HEK293 (cell line): ENCODE results near the gene USP2.

Experiments used
- RBAK ChIP-seq: fragments of 450-650 bp; formaldehyde crosslinking; IDR thresholded peaks from 2 replicates; pipeline ENCODE4 v1.5.1; 2016; ENCODE audit warnings: missing biosample characterization, missing genetic modification characterization
- SETDB1 ChIP-seq: IDR thresholded peaks from one replicate; pipeline ENCODE4 v1.6.1; 2017; ENCODE audit warnings: mild to moderate bottlenecking, low read length, moderate library complexity, mixed read lengths; ENCODE audit not compliant: insufficient read length
- ZBTB21 ChIP-seq: fragments of 450-650 bp; formaldehyde crosslinking; IDR thresholded peaks from 2 replicates; pipeline ENCODE4 v1.5.1; 2017; ENCODE audit warnings: missing biosample characterization, missing genetic modification characterization
- ZBTB8A ChIP-seq: fragments of 450-650 bp; formaldehyde crosslinking; IDR thresholded peaks from 2 replicates; pipeline ENCODE4 v1.5.1; 2016; ENCODE audit warnings: missing biosample characterization, missing genetic modification characterization
- ZEB2 ChIP-seq: fragments of 450-650 bp; formaldehyde crosslinking; IDR thresholded peaks from 2 replicates; pipeline ENCODE4 v1.5.1; 2016; ENCODE audit warnings: missing biosample characterization, missing genetic modification characterization
- ZFP41 ChIP-seq: fragments of 450-650 bp; formaldehyde crosslinking; IDR thresholded peaks from 2 replicates; pipeline ENCODE4 v1.5.1; 2016; ENCODE audit warnings: missing biosample characterization, missing genetic modification characterization, borderline replicate concordance
- ZNF223 ChIP-seq: fragments of 450-650 bp; formaldehyde crosslinking; IDR thresholded peaks from 2 replicates; pipeline ENCODE4 v1.5.1; 2016; ENCODE audit warnings: missing biosample characterization, missing genetic modification characterization
- ZNF280C ChIP-seq: fragments of 450-650 bp; formaldehyde crosslinking; IDR thresholded peaks from 2 replicates; pipeline ENCODE4 v1.5.1; 2016; ENCODE audit warnings: missing biosample characterization, missing genetic modification characterization
- ZNF37A ChIP-seq: fragments of 450-650 bp; IDR thresholded peaks from 2 replicates; pipeline ENCODE4 v1.5.1; 2018; ENCODE audit warnings: missing biosample characterization, missing genetic modification characterization
- ZNF394 ChIP-seq: fragments of 450-650 bp; formaldehyde crosslinking; IDR thresholded peaks from 2 replicates; pipeline ENCODE4 v1.5.1; 2016; ENCODE audit warnings: missing biosample characterization, missing genetic modification characterization, mild to moderate bottlenecking, moderate library complexity, borderline replicate concordance
- ZNF416 ChIP-seq: fragments of 450-650 bp; formaldehyde crosslinking; IDR thresholded peaks from 2 replicates; pipeline ENCODE4 v1.5.1; 2016; ENCODE audit warnings: missing biosample characterization, missing genetic modification characterization
- ZNF544 ChIP-seq: fragments of 450-650 bp; formaldehyde crosslinking; IDR thresholded peaks from 2 replicates; pipeline ENCODE4 v1.5.0; 2017; ENCODE audit warnings: missing biosample characterization, missing genetic modification characterization
- ZNF555 ChIP-seq: fragments of 450-650 bp; formaldehyde crosslinking; conservative IDR thresholded peaks from 2 replicates; pipeline ENCODE4 v1.5.1; 2017; ENCODE audit warnings: missing biosample characterization, mild to moderate bottlenecking, missing genetic modification characterization, inconsistent platforms
- ZNF621 ChIP-seq: fragments of 450-650 bp; formaldehyde crosslinking; IDR thresholded peaks from 2 replicates; pipeline ENCODE4 v1.5.1; 2017; ENCODE audit warnings: missing biosample characterization, missing genetic modification characterization
- ZNF626 ChIP-seq: fragments of 450-650 bp; sonication (Bioruptor Pico); formaldehyde crosslinking; IDR thresholded peaks from 2 replicates; pipeline ENCODE4 v1.5.1; 2018; ENCODE audit warnings: missing biosample characterization, missing genetic modification characterization, inconsistent platforms
- ZNF639 ChIP-seq: fragments of 450-650 bp; formaldehyde crosslinking; IDR thresholded peaks from 2 replicates; pipeline ENCODE4 v1.5.1; 2016; ENCODE audit warnings: missing biosample characterization, missing genetic modification characterization
- ZNF670 ChIP-seq: fragments of 450-650 bp; formaldehyde crosslinking; IDR thresholded peaks from 2 replicates; pipeline ENCODE4 v1.5.1; 2016; ENCODE audit warnings: missing biosample characterization, missing genetic modification characterization, low read depth
- ZNF701 ChIP-seq: fragments of 450-650 bp; formaldehyde crosslinking; IDR thresholded peaks from 2 replicates; pipeline ENCODE4 v1.5.1; 2016; ENCODE audit warnings: missing biosample characterization, missing genetic modification characterization
- ZNF747 ChIP-seq: fragments of 450-650 bp; formaldehyde crosslinking; IDR thresholded peaks from 2 replicates; pipeline ENCODE4 v1.5.1; 2016; ENCODE audit warnings: missing biosample characterization, missing genetic modification characterization
- ZNF837 ChIP-seq: fragments of 450-650 bp; formaldehyde crosslinking; IDR thresholded peaks from 2 replicates; pipeline ENCODE4 v1.5.1; 2016; ENCODE audit warnings: missing biosample characterization, missing genetic modification characterization
- ZNF843 ChIP-seq: fragments of 450-650 bp; formaldehyde crosslinking; IDR thresholded peaks from 2 replicates; pipeline ENCODE4 v1.5.1; 2016; ENCODE audit warnings: missing biosample characterization, missing genetic modification characterization
- ZSCAN23 ChIP-seq: fragments of 450-650 bp; formaldehyde crosslinking; IDR thresholded peaks from 2 replicates; pipeline ENCODE4 v1.5.1; 2016; ENCODE audit warnings: missing biosample characterization, missing genetic modification characterization
- ZXDB ChIP-seq: fragments of 450-650 bp; formaldehyde crosslinking; IDR thresholded peaks from 2 replicates; pipeline ENCODE4 v1.5.1; 2016; ENCODE audit warnings: missing biosample characterization, missing genetic modification characterization
- TF ChIP-seq, protein P1 (sequence below): fragments of 450-650 bp; formaldehyde crosslinking; IDR thresholded peaks from 2 replicates; pipeline ENCODE4 v1.5.1; 2016; ENCODE audit warnings: missing biosample characterization, missing genetic modification characterization
- TF ChIP-seq, protein P2 (sequence below): fragments of 450-650 bp; formaldehyde crosslinking; conservative IDR thresholded peaks from 2 replicates; pipeline ENCODE4 v1.5.1; 2016; ENCODE audit warnings: low read depth, missing biosample characterization, missing genetic modification characterization
- TF ChIP-seq, protein P3 (sequence below): fragments of 450-650 bp; formaldehyde crosslinking; conservative IDR thresholded peaks from 2 replicates; pipeline ENCODE4 v1.5.1; 2016; ENCODE audit warnings: low read depth, missing biosample characterization, missing genetic modification characterization

USP2 gene

GRCh38 chr11:119381181-119381988 is at the start of gene USP2 (continued):
- TF ChIP-seq, protein P1, sequence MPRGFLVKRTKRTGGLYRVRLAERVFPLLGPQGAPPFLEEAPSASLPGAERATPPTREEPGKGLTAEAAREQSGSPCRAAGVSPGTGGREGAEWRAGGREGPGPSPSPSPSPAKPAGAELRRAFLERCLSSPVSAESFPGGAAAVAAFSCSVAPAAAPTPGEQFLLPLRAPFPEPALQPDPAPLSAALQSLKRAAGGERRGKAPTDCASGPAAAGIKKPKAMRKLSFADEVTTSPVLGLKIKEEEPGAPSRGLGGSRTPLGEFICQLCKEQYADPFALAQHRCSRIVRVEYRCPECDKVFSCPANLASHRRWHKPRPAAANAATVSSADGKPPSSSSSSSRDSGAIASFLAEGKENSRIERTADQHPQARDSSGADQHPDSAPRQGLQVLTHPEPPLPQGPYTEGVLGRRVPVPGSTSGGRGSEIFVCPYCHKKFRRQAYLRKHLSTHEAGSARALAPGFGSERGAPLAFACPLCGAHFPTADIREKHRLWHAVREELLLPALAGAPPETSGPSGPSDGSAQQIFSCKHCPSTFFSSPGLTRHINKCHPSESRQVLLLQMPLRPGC (tag by site-specific recombination), result no peak
- TF ChIP-seq ZBTB21 (tag by site-specific recombination) (peak; percentile 98), ZNF639 (no peak), ZNF555 (tag by site-specific recombination) (no peak), ZNF670 (tag by site-specific recombination) (no peak), ZNF701 (tag by site-specific recombination) (no peak), ZBTB8A (tag by site-specific recombination) (0 out of 2 replicates have a peak, but pooled peaks have one; percentile 33), ZNF843 (no peak), ZNF747 (tag by site-specific recombination) (no peak), ZNF416 (no peak), ZNF544 (no peak), ZNF837 (no peak), ZNF626 (tag by site-specific recombination) (no peak), ZNF280C (tag by site-specific recombination) (no peak), ZNF394 (tag by site-specific recombination) (no peak), ZXDB (tag by site-specific recombination) (0 out of 2 replicates have a peak, but pooled peaks have one; percentile 17), ZEB2 (tag by site-specific recombination) (peak; percentile 51; the same call in 1 of the 2 replicates), ZFP41 (tag by site-specific recombination) (no peak), ZNF37A (tag by site-specific recombination) (no peak), RBAK (tag by site-specific recombination) (no peak), ZNF223 (tag by site-specific recombination) (no peak), ZNF621 (tag by site-specific recombination) (no peak), ZSCAN23 (tag by site-specific recombination) (no peak), SETDB1 (no peak)
- TF ChIP-seq, protein P2, sequence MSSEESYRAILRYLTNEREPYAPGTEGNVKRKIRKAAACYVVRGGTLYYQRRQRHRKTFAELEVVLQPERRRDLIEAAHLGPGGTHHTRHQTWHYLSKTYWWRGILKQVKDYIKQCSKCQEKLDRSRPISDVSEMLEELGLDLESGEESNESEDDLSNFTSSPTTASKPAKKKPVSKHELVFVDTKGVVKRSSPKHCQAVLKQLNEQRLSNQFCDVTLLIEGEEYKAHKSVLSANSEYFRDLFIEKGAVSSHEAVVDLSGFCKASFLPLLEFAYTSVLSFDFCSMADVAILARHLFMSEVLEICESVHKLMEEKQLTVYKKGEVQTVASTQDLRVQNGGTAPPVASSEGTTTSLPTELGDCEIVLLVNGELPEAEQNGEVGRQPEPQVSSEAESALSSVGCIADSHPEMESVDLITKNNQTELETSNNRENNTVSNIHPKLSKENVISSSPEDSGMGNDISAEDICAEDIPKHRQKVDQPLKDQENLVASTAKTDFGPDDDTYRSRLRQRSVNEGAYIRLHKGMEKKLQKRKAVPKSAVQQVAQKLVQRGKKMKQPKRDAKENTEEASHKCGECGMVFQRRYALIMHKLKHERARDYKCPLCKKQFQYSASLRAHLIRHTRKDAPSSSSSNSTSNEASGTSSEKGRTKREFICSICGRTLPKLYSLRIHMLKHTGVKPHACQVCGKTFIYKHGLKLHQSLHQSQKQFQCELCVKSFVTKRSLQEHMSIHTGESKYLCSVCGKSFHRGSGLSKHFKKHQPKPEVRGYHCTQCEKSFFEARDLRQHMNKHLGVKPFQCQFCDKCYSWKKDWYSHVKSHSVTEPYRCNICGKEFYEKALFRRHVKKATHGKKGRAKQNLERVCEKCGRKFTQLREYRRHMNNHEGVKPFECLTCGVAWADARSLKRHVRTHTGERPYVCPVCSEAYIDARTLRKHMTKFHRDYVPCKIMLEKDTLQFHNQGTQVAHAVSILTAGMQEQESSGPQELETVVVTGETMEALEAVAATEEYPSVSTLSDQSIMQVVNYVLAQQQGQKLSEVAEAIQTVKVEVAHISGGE, result no peak
- TF ChIP-seq, protein P3, sequence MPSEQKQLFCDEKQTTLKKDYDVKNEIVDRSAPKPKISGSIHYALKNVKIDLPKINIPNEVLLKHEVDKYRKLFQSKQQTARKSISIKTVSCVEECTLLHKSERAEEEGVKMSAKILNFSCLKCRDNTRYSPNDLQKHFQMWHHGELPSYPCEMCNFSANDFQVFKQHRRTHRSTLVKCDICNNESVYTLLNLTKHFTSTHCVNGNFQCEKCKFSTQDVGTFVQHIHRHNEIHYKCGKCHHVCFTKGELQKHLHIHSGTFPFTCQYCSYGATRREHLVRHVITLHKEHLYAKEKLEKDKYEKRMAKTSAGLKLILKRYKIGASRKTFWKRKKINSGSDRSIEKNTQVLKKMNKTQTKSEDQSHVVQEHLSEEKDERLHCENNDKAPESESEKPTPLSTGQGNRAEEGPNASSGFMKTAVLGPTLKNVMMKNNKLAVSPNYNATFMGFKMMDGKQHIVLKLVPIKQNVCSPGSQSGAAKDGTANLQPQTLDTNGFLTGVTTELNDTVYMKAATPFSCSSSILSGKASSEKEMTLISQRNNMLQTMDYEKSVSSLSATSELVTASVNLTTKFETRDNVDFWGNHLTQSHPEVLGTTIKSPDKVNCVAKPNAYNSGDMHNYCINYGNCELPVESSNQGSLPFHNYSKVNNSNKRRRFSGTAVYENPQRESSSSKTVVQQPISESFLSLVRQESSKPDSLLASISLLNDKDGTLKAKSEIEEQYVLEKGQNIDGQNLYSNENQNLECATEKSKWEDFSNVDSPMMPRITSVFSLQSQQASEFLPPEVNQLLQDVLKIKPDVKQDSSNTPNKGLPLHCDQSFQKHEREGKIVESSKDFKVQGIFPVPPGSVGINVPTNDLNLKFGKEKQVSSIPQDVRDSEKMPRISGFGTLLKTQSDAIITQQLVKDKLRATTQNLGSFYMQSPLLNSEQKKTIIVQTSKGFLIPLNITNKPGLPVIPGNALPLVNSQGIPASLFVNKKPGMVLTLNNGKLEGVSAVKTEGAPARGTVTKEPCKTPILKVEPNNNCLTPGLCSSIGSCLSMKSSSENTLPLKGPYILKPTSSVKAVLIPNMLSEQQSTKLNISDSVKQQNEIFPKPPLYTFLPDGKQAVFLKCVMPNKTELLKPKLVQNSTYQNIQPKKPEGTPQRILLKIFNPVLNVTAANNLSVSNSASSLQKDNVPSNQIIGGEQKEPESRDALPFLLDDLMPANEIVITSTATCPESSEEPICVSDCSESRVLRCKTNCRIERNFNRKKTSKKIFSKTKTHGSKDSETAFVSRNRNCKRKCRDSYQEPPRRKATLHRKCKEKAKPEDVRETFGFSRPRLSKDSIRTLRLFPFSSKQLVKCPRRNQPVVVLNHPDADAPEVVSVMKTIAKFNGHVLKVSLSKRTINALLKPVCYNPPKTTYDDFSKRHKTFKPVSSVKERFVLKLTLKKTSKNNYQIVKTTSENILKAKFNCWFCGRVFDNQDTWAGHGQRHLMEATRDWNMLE (tag by site-specific recombination), result no peak
